HG03354 (cell line): ENCODE data around the gene RGS9BP.
"Not testable (repeated sequence)": the region's sequence is repeated elsewhere in the genome, so short reads cannot be mapped to it uniquely, and the experiment has no call there.

Experiments
- ATAC-seq: cut with Tn5 transposase; IDR thresholded peaks from one replicate; pipeline ENCODE4 v1.9.1; 2021; ENCODE audit warnings: mild to moderate bottlenecking; ENCODE audit not compliant: unreplicated experiment, poor library complexity, severe bottlenecking

The RGS9BP gene

GRCh38 chr19:32675720-32676185 is at the start of gene RGS9BP:
Gene RGS9BP (plus strand): TSS chr19:32675848. CDS start chr19:32676264, 416 bp downstream.
- ATAC-seq = no peak

GRCh38 chr19:32626969-32627368 is 48.7 kb upstream of the RGS9BP start:
- ATAC-seq = no peak

GRCh38 chr19:32627714-32628270 is 47.9 kb upstream of the RGS9BP start:
- no peak for ATAC-seq

GRCh38 chr19:32630338-32630737 is 45.3 kb upstream of the RGS9BP start:
- ATAC-seq = no peak

GRCh38 chr19:32631381-32631780 is 44.3 kb upstream of the RGS9BP start:
- ATAC-seq = no peak

- no peak for ATAC-seq
Observed at GRCh38 chr19:32637480-32637879, 38.2 kb upstream of the RGS9BP start.

- no peak for ATAC-seq
Observed at GRCh38 chr19:32638625-32639024, 37.0 kb upstream of the RGS9BP start.

- ATAC-seq = no peak
Observed at GRCh38 chr19:32642771-32643170, 32.9 kb upstream of the RGS9BP start.

- no peak for ATAC-seq
Observed at GRCh38 chr19:32646556-32646955, 29.1 kb upstream of the RGS9BP start.

GRCh38 chr19:32647361-32647760 is 28.3 kb upstream of the RGS9BP start:
- ATAC-seq = no peak

GRCh38 chr19:32649751-32650150 is 25.9 kb upstream of the RGS9BP start:
- no peak for ATAC-seq

- no peak for ATAC-seq
Observed at GRCh38 chr19:32650671-32651070, 25.0 kb upstream of the RGS9BP start.

- no peak for ATAC-seq
Observed at GRCh38 chr19:32651729-32652140, 23.9 kb upstream of the RGS9BP start.

GRCh38 chr19:32652331-32652730 is 23.3 kb upstream of the RGS9BP start:
- ATAC-seq = not testable (repeated sequence)

GRCh38 chr19:32652894-32653598 is 22.6 kb upstream of the RGS9BP start:
- ATAC-seq = no peak

GRCh38 chr19:32653599-32653915 is 22.1 kb upstream of the RGS9BP start:
- no peak for ATAC-seq

GRCh38 chr19:32656379-32656778 is 19.3 kb upstream of the RGS9BP start:
- not testable (repeated sequence) for ATAC-seq

GRCh38 chr19:32658075-32658474 is 17.6 kb upstream of the RGS9BP start:
- no peak for ATAC-seq

- ATAC-seq = no peak
Observed at GRCh38 chr19:32658527-32658926, 17.1 kb upstream of the RGS9BP start.

- no peak for ATAC-seq
Observed at GRCh38 chr19:32661318-32661717, 14.3 kb upstream of the RGS9BP start.

- no peak for ATAC-seq
Observed at GRCh38 chr19:32662186-32662585, 13.5 kb upstream of the RGS9BP start.

GRCh38 chr19:32666084-32666483 is 9.6 kb upstream of the RGS9BP start:
- ATAC-seq = no peak
